ENCODE measurements around the gene UQCC5.

The UQCC5 gene

DNA sequence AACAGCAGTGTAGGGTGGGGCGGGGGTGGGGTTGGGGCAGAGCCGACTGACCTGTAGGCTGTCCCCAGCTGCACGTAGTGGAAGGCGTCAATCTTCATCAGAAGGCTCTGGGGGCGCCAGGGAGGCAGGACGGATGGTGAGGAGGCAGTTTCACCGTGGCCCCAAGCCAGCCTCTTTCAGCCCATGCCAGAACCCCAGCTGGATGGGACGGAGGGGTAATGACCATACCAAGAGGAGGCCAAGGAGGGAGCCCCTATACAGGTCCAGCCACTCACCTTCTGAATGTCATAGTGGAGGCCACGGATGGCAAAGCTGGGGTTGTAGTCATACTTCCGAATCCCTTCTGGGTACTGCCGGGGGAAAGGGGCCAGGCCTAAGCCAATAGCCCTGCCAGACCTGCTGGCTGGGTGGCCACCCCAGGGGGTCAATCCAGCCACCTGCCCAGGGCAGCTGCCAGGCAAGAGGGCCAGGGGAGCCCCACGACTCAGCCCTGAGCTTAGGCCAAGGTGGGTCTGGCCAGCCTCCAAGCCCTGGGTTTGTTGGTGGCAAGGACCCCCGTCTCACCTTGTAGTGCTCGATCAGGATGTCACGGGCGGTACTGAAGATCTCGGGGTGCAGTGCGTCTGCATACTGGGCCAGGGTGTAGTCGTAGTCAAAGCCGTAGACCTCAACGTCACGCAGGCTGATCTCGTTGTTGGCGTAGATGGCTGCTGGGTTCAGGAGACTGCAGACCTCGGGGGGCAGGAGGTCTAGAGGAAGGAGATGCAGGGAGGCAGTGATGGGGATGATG lies 7.6 kb upstream of the UQCC5 start:
- no peaks in the 10 kb centered on the region for H3K27me3 ChIP-seq (ENCODE audit: control insufficient read depth, insufficient read depth, low read length, poor library complexity, severe bottlenecking)
- no peaks in the 10 kb centered on the region for H3K9me3 ChIP-seq (ENCODE audit: control insufficient read depth, low read length)
- H3K4me1 ChIP-seq (ENCODE audit: control insufficient read depth, insufficient read depth, low read length) = peaks cover 14% of the 10 kb centered on the region
- no peak overlapping the region for H3K4me3 ChIP-seq (ENCODE audit: insufficient read depth, low read depth, low read length)
- 95% methylated on average over 25 of the region's 25 CpGs for WGBS, 2 experiments
- peaks cover 36% of the 10 kb centered on the region for H3K36me3 ChIP-seq (ENCODE audit: control insufficient read depth, insufficient read depth, low read length)
- H3K27ac ChIP-seq (ENCODE audit: insufficient read depth, low read depth, low read length, poor library complexity, severe bottlenecking) = no peak overlapping the region

DNA sequence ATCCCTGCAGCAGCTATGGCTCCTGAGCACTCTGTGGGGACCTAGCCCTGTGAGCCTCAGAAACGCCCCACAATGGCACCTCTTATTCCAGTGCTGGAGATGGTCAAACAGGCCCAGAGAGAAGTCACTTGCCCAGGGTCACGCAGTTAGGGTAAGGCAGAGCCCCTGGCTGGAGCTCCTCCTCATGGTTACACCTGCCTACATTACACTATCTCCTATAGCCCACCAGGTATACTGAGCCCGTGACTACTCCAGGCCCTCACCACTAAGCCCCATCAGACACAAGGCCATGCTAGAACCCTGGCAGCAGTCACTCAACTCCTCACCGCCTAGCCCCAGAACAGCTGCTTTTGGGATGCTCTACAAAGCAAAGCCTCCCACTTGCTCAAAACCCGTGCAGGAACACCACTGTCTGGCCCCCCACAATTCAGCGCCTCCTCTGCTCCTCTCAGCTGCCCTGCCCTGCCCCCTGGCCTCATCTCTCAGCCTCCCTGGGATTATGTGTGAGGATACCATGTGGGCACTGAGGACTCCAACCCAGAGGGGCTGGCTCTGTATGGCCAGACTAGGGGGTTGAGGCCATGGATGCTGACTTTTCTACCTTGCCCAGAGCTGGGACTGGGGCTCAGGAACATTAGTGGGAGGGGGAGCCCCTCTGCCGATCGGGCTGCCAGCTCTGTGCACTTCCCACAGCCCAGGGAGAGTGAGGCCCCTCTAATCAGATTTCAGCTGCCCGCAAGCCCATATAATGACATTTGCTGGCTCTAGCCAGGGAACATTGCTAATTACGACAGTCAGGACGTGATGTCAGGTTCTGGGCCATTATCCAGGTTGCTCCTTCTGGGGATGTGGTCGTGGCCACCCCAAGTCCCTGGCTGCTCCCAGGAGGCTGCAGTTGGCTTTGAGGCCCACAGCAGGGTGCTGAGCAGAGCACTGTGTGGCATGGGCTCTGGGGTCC lies 6.8 kb upstream of the UQCC5 start:
- WGBS, 2 experiments = 89 to 90% methylated on average over 12 of the region's 12 CpGs
- no peak overlapping the region for H3K27ac ChIP-seq (ENCODE audit: insufficient read depth, low read depth, low read length, poor library complexity, severe bottlenecking)
- H3K4me1 ChIP-seq (ENCODE audit: control insufficient read depth, insufficient read depth, low read length) = peaks cover 14% of the 10 kb centered on the region
- peaks cover 28% of the 10 kb centered on the region for H3K36me3 ChIP-seq (ENCODE audit: control insufficient read depth, insufficient read depth, low read length)
- no peaks in the 10 kb centered on the region for H3K27me3 ChIP-seq (ENCODE audit: control insufficient read depth, insufficient read depth, low read length, poor library complexity, severe bottlenecking)
- H3K4me3 ChIP-seq (ENCODE audit: insufficient read depth, low read depth, low read length) = no peak overlapping the region
- no peaks in the 10 kb centered on the region for H3K9me3 ChIP-seq (ENCODE audit: control insufficient read depth, low read length)

DNA sequence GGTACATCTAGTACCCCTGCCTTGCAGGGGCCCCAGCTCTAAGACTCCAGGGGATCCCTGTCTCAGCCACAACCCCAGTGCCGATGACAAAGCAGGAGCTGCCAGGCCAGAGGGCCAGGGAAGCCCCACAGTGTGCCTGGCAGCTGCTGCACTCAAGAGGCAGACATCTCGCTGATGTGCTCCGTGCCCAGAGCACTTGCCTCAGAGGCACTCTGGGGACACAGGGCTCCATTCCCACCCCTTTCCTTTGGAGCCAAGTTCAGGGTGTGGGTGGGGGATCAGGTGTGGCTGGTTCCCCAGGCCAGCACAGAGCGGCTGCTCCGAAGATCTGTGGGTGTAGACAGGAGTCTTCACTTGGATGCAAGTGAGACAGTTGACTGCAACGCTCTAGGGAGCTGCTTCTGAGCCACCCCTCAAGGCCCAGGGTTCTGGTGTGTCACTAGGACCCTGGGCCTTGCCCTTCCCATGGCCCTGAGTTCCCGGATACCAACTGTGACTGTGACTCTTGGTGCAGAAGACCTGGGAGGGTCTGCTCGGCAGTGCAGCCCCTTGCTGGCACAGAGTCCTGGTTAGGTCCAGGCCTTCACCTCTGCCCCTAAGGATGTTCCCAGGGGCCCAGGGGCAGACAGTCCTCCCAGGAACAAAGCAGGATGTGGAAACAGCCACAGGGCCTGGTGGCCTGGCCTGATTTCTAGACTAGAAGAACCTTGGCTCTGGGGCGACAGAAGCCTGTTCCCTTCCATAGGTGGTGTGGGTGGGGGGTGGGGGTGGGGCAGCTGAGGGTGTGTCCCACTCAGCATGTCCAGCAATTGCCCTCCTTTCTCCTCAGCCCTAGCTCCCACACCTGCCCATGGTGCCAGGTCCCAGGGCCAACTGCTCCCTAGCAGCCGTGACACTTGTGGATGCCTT lies 5.2 kb upstream of the UQCC5 start:
- Histone ChIP-seq H3K4me3 (ENCODE audit: insufficient read depth, low read depth, low read length) (no peak overlapping the region), H3K4me1 (ENCODE audit: control insufficient read depth, insufficient read depth, low read length) (peaks cover 20% of the 10 kb centered on the region), H3K27ac (ENCODE audit: insufficient read depth, low read depth, low read length, poor library complexity, severe bottlenecking) (no peak overlapping the region), H3K36me3 (ENCODE audit: control insufficient read depth, insufficient read depth, low read length) (peaks cover 23% of the 10 kb centered on the region), H3K9me3 (ENCODE audit: control insufficient read depth, low read length) (no peaks in the 10 kb centered on the region), H3K27me3 (ENCODE audit: control insufficient read depth, insufficient read depth, low read length, poor library complexity, severe bottlenecking) (no peaks in the 10 kb centered on the region)
- WGBS, 2 experiments = 95% methylated on average over 10 of the region's 10 CpGs

DNA sequence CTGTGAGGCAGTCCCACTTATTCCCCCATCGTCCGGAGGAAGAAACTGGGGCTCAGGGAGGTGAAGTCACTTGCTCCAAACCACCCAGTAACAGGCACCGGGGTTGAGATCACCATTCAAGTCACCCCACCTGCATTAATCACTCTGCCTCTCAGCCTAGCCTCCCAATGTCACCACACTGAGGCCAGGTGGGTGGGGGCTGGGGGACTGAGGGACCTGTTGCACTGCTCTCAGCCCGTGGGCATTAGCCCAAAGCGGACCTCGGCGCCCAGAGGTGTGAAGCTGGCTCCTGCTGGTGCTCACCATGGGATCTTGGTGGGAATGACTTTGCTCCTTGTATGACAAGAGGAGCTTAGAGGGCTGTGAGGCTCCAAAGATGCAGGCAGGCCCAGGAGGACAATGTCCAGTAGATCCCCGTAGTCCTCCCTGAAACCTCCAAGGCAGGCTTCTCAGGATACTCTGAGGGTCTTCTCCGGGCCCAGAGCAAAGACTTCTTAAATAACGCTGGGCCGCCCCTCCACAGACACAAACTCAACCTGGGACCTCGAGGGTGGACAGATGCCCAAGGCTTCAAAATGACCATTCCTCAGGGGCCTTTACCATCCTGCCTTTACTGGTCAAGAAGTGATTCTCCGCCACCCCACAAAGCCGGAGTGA lies 4.4 kb upstream of the UQCC5 start:
- Histone ChIP-seq H3K27ac (ENCODE audit: insufficient read depth, low read depth, low read length, poor library complexity, severe bottlenecking) (no peak overlapping the region), H3K4me3 (ENCODE audit: insufficient read depth, low read depth, low read length) (peak overlapping the region; percentile 72), H3K36me3 (ENCODE audit: control insufficient read depth, insufficient read depth, low read length) (peaks cover 20% of the 10 kb centered on the region), H3K27me3 (ENCODE audit: control insufficient read depth, insufficient read depth, low read length, poor library complexity, severe bottlenecking) (no peaks in the 10 kb centered on the region), H3K4me1 (ENCODE audit: control insufficient read depth, insufficient read depth, low read length) (peaks cover 20% of the 10 kb centered on the region), H3K9me3 (ENCODE audit: control insufficient read depth, low read length) (no peaks in the 10 kb centered on the region)
- 91 to 93% methylated on average over 14 of the region's 14 CpGs for WGBS, 2 experiments

DNA sequence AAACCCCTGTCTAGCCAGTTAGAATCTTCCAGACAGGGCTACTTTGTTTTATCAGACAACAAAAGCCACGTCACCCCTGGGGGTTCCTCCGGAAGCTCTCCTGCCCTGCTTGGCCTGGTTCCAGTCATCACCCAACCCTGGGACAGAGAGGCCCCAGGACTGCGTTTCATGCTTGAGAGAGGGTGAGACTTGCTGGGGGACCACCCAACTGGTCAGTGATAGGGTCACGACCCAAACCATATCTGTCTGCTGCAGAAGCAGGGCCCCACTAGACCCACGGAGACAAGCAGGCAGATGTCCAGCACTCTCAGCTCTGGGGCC lies 3.9 kb upstream of the UQCC5 start:
- H3K4me3 ChIP-seq (ENCODE audit: insufficient read depth, low read depth, low read length) = peak overlapping the region; percentile 72
- peaks cover 25% of the 10 kb centered on the region for H3K4me1 ChIP-seq (ENCODE audit: control insufficient read depth, insufficient read depth, low read length)
- no peaks in the 10 kb centered on the region for H3K27me3 ChIP-seq (ENCODE audit: control insufficient read depth, insufficient read depth, low read length, poor library complexity, severe bottlenecking)
- H3K9me3 ChIP-seq (ENCODE audit: control insufficient read depth, low read length) = no peaks in the 10 kb centered on the region
- no peak overlapping the region for H3K27ac ChIP-seq (ENCODE audit: insufficient read depth, low read depth, low read length, poor library complexity, severe bottlenecking)
- WGBS, 2 experiments = 25 to 32% methylated on average over 5 of the region's 5 CpGs
- H3K36me3 ChIP-seq (ENCODE audit: control insufficient read depth, insufficient read depth, low read length) = peaks cover 16% of the 10 kb centered on the region

DNA sequence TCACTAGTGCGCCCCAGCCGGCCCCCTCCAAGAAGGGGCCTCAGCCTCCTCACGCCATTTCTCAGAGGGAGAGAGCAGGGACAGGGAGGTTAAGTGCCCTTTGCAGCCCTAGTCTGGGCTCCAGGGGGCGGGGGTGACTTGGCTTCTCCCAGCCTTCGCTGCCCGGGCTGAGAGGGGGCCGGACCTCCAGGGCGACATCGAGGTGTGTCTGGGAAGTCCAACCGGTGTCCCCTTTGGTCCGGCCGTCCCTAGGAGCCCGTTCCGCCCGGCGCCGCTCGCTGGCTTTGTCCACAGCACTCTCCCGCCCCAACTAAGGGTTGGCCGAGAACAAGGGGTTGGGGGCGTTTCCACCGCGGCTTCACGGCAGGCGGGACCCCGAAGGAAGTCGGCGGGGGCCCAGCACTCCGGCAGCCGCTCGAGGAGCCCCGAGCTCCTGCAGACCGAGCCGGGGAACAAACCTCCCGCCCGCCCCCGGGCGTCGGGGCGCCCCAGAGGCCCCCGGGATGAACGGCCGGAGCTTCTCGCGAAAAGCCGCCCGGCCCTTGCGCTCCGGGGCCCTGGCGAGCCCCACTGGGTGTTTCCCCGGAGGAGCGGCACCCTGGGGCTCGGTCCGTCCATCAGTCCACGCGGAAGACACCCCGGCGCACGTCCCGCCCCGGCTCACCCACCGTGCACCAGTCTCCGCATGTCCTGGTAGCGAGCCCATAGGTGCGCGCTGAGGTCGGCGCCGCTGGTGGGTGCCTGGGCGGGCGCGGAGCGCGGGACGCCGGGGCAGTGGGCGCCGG lies 3.4 kb upstream of the UQCC5 start:
- WGBS, 2 experiments = 1% methylated on average over 78 of the region's 78 CpGs
- Histone ChIP-seq H3K9me3 (ENCODE audit: control insufficient read depth, low read length) (no peaks in the 10 kb centered on the region), H3K27me3 (ENCODE audit: control insufficient read depth, insufficient read depth, low read length, poor library complexity, severe bottlenecking) (no peaks in the 10 kb centered on the region), H3K27ac (ENCODE audit: insufficient read depth, low read depth, low read length, poor library complexity, severe bottlenecking) (no peak overlapping the region), H3K36me3 (ENCODE audit: control insufficient read depth, insufficient read depth, low read length) (peaks cover 12% of the 10 kb centered on the region), H3K4me3 (ENCODE audit: insufficient read depth, low read depth, low read length) (peak overlapping the region; percentile 72), H3K4me1 (ENCODE audit: control insufficient read depth, insufficient read depth, low read length) (peaks cover 30% of the 10 kb centered on the region)

DNA sequence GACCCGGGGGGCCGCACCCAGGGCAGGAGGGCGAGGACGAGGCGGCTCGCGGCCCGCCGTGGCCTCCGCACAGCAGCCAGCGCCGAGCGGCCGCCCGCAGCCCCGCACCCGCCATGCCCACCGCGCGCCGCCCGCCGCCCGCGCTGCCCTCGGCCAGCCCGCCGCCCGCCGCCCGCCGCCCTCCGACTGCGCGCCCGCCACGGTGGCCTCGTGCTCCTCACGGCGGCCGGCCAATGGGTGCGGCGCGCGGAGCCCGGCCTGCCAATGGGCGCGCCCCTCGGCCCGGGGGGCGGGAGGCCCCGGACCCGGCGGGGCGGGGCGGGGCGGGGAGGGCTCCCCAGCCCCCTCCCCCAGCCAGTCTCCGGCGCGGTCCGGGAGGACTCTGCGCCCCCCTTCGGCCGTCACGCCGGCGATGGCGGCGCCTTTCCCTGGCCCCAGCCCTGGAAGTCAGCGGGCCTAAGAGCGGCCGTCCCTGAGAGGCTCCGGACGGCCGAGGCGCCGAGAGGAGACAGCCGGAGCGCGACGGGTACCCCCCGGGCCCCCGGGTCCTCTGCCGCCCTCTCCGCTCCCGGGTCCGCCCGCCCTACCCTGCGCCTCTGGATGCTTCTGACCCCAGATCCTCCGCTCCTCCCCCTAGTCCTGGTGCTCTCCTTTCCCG lies 2.7 kb upstream of the UQCC5 start, which contains the start of gene NT5DC2:
TSS of gene NT5DC2 (minus strand) at position 235 of the 658 bp plus-strand sequence. CDS start at position 115, 120 bp downstream.
- 1% methylated on average over 91 of the region's 91 CpGs for WGBS, 2 experiments
- peaks cover 32% of the 10 kb centered on the region for H3K4me1 ChIP-seq (ENCODE audit: control insufficient read depth, insufficient read depth, low read length)
- H3K27ac ChIP-seq (ENCODE audit: insufficient read depth, low read depth, low read length, poor library complexity, severe bottlenecking) = peak within 1 kb of the TSS; percentile 11

DNA sequence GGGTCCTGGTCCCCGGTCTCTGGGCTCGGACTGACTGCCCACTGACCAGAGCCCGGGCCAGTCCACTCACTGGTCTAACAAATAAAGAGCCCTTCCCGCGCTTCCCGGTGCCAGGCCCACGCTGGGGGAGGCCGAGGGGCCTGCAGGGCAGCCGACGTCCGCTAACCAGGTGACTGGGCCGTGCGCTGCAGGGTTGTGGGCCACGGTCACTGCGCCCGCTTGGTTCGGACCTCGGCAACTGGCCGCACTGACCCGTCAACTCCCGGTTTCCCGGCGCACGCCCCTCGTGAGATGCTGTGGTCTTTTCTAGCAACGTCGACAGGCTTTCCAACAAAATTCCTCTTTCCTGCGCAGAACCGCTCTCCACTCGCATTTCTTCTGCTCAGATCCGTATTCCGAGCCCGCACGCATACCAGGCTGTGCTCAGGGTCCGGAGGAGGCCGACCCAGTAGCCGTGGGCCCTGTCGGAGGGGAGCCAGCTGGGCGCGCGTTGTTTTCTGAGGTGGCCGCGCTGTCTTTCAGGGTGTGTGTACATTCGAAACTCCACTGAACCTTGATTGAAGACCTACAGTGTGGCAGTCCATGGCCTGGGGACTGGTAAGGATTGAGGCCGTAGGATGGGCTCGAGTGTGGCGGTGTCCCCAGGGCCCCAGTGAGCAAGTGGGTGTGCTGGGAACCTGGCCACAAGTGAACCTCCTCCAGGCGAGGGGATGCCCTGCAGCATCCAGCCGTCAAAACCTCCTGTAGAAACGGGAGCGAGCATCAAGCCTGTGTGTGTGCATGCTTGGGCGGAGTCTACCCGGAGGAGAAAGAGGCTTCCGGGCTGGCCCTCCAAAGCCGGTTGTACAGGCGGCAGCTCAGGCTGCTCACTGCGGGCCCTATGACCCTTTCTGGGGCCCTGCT lies 1.9 kb upstream of the UQCC5 start:
- Histone ChIP-seq H3K4me3 (ENCODE audit: insufficient read depth, low read depth, low read length) (peak overlapping the region; percentile 54), H3K36me3 (ENCODE audit: control insufficient read depth, insufficient read depth, low read length) (no peaks in the 10 kb centered on the region), H3K4me1 (ENCODE audit: control insufficient read depth, insufficient read depth, low read length) (peaks cover 32% of the 10 kb centered on the region), H3K27me3 (ENCODE audit: control insufficient read depth, insufficient read depth, low read length, poor library complexity, severe bottlenecking) (no peaks in the 10 kb centered on the region), H3K27ac (ENCODE audit: insufficient read depth, low read depth, low read length, poor library complexity, severe bottlenecking) (peak overlapping the region; percentile 11), H3K9me3 (ENCODE audit: control insufficient read depth, low read length) (no peaks in the 10 kb centered on the region)
- 68 to 69% methylated on average over 57 of the region's 57 CpGs for WGBS, 2 experiments

More for the DNA sequence above, 2.7 kb upstream of the UQCC5 start, which contains the start of gene NT5DC2:
- peak within 1 kb of the TSS; percentile 72 for H3K4me3 ChIP-seq (ENCODE audit: insufficient read depth, low read depth, low read length)
- H3K9me3 ChIP-seq (ENCODE audit: control insufficient read depth, low read length) = no peaks in the 10 kb centered on the region
- H3K27me3 ChIP-seq (ENCODE audit: control insufficient read depth, insufficient read depth, low read length, poor library complexity, severe bottlenecking) = no peaks in the 10 kb centered on the region
- peaks cover 6% of the 10 kb centered on the region for H3K36me3 ChIP-seq (ENCODE audit: control insufficient read depth, insufficient read depth, low read length)

Measured in ectodermal cell (in vitro differentiated cells).